Kidney (tissue), 14 donors: ENCODE data around the gene DDB1. TPM values are rescaled to one million over a fixed set of nuclear protein-coding genes. Genes with fewer than 3 reads are reported as not detected.
A peak's percentile ranks its signal among the peaks of the same experiment; 100 is the strongest.

ENCODE experiments used
- DNase-seq, 5 donors: peaks; one replicate each; pipeline ENCODE4 v3.0.0-alpha.2; 2013 to 2020
- FAIRE-seq: peaks from 2 replicates; lab custom pipeline; 2012; peaks lifted over from hg19 to GRCh38; lab: Jason Lieb, UNC
- H3K27ac ChIP-seq, 2 donors: one replicate each; pipeline ENCODE4 v1.7.0; 2013; ENCODE audit warnings: low read depth in 2 of 2, low read length in 2 of 2, inconsistent platforms in 1 of 2
- H3K27me3 ChIP-seq: one replicate; pipeline ENCODE4 v1.7.1; 2013; ENCODE audit warnings: low read length, inconsistent platforms; ENCODE audit not compliant: control insufficient read depth, insufficient read depth
- H3K36me3 ChIP-seq, 3 donors: one replicate each; pipeline versions ENCODE4 v1.7.0 to v1.7.1; 2013; ENCODE audit warnings: low read length in 3 of 3, control low read depth in 1 of 3, inconsistent platforms in 1 of 3; ENCODE audit not compliant: insufficient read depth in 3 of 3, control insufficient read depth in 2 of 3
- H3K4me1 ChIP-seq, 3 donors: one replicate each; pipeline versions ENCODE4 v1.7.0 to v1.7.1; 2013; ENCODE audit warnings: low read length in 3 of 3, inconsistent platforms in 1 of 3, low read depth in 1 of 3; ENCODE audit not compliant: control insufficient read depth in 2 of 3, insufficient read depth in 2 of 3
- H3K4me3 ChIP-seq, 3 donors: one replicate each; pipeline versions ENCODE4 v1.7.0 to v1.8.1; 2013; ENCODE audit warnings: low read length in 3 of 3, control low read depth in 1 of 3, inconsistent platforms in 1 of 3
- H3K9ac ChIP-seq, 3 donors: one replicate each; pipeline versions ENCODE4 v1.7.0 to v1.7.1; 2013; ENCODE audit warnings: low read length in 3 of 3, control low read depth in 1 of 3, inconsistent platforms in 1 of 3
- H3K9me3 ChIP-seq, 3 donors: one replicate each; pipeline versions ENCODE4 v1.7.0 to v1.7.1; 2013; ENCODE audit warnings: low read length in 3 of 3, control low read depth in 1 of 3, inconsistent platforms in 1 of 3; ENCODE audit not compliant: control insufficient read depth in 2 of 3, insufficient read depth in 1 of 3
- CTCF ChIP-seq: IDR thresholded peaks from 3 replicates; pipeline ENCODE4 v1.5.1; 2012; ENCODE audit warnings: mild to moderate bottlenecking, moderate library complexity, borderline replicate concordance; ENCODE audit not compliant: insufficient read depth; ENCODE audit errors: extremely low read depth
- intact Hi-C: fragments of 100-400 bp; cut with DNase I; formaldehyde crosslinking; loops from one replicate; pipeline ENCODE4 v1.11.1; 2022
- polyA plus RNA-seq: library from polyadenylated mRNA; stranded (reverse); fragments of 350-450 nt; fragmentation: Illumina TruSeq; extraction: RNeasy Lipid Tissue Mini Kit (QIAGEN cat#74804); gene quantifications from one replicate; pipeline ENCODE4 v1.2.3, GENCODE V29; 2014; ENCODE audit warnings: low read depth, low replicate concordance; ENCODE audit not compliant: insufficient read depth
- total RNA-seq: library from RNA; stranded (reverse); fragmentation: NEBNext Ultra II Directional; extraction: Animal tissue kit (Norgen Biotek cat#: 25700); gene quantifications from one replicate; pipeline ENCODE4 v1.2.1, GENCODE V29; 2021
- donor health status: control.
- donor health status: control.
- donor health status: control.
- donor health status: control.
- donor health status: control.
- donor health status: DM: yes; HTN: yes; CAD: no.
- donor health status: Normal renal cell carcinoma (clear cell type).

Gene DDB1
- total and polyA plus RNA-seq, 2 donors from 2014 or later = 131 to 185 TPM

GRCh38 chr11:61281581-61282250 is 51.2 kb downstream of the DDB1 start:
- no peaks in the 10 kb centered on the region for H3K27me3 ChIP-seq
- intact Hi-C loops = no loop called here
- H3K4me3 ChIP-seq = no peak overlapping the region
- H3K9me3 ChIP-seq = no peaks in the 10 kb centered on the region
- H3K27ac ChIP-seq = no peak overlapping the region
- FAIRE-seq (no peak), DNase-seq (peak in 4 of 5 donors; percentile 58 to 87 (median 74))
- H3K36me3 ChIP-seq = no peaks in the 10 kb centered on the region
- H3K4me1 ChIP-seq = no peaks in the 10 kb centered on the region
- no peak overlapping the region for H3K9ac ChIP-seq
- TF ChIP-seq CTCF = no peak

- no peak for TF ChIP-seq CTCF
- H3K4me3 ChIP-seq = no peak overlapping the region
- no peak for FAIRE-seq
These were observed 51.9 kb downstream of the DDB1 start for GRCh38 chr11:61280883-61281580.

GRCh38 chr11:61279934-61280659 is 52.8 kb downstream of the DDB1 start:
- no peaks in the 10 kb centered on the region for H3K9me3 ChIP-seq
- DNase-seq = peak in 1 of 5 donors; percentile 6
- FAIRE-seq = no peak

More at GRCh38 chr11:61280883-61281580, 51.9 kb downstream of the DDB1 start:
- Histone ChIP-seq H3K27me3 (no peaks in the 10 kb centered on the region), H3K27ac (no peak overlapping the region), H3K9me3 (no peaks in the 10 kb centered on the region), H3K36me3 (no peaks in the 10 kb centered on the region), H3K9ac (no peak overlapping the region), H3K4me1 (no peaks in the 10 kb centered on the region)
- intact Hi-C loops = no loop called here
- peak in 2 of 5 donors; percentile 52 to 53 for DNase-seq

More at GRCh38 chr11:61279934-61280659, 52.8 kb downstream of the DDB1 start:
- Histone ChIP-seq H3K27me3 (no peaks in the 10 kb centered on the region), H3K4me1 (no peaks in the 10 kb centered on the region), H3K36me3 (no peaks in the 10 kb centered on the region), H3K4me3 (no peak overlapping the region), H3K9ac (no peak overlapping the region), H3K27ac (no peak overlapping the region)
- no peak for TF ChIP-seq CTCF
- intact Hi-C loops = no loop called here
